HEK293T (cell line): ENCODE measurements around the gene PCDHGA12.
"Not testable (repeated sequence)": the region's sequence is repeated elsewhere in the genome, so short reads cannot be mapped to it uniquely, and the experiment has no call there.

ENCODE experiments used
- ARNT ChIP-seq: fragments of 450-650 bp; IDR thresholded peaks from 2 replicates; pipeline ENCODE4 v1.6.1; 2017; ENCODE audit warnings: mild to moderate bottlenecking
- BHLHE40 ChIP-seq: fragments of 450-650 bp; IDR thresholded peaks from 2 replicates; pipeline ENCODE4 v1.6.1; 2016; ENCODE audit warnings: mild to moderate bottlenecking, moderate library complexity, borderline replicate concordance
- CTBP1 ChIP-seq: fragments of 450-650 bp; IDR thresholded peaks from 2 replicates; pipeline ENCODE4 v1.6.1; 2016; ENCODE audit warnings: borderline replicate concordance
- ELF4 ChIP-seq: fragments of 450-650 bp; IDR thresholded peaks from 2 replicates; pipeline ENCODE4 v1.6.1; 2017; ENCODE audit warnings: antibody characterized with exemption
- FOXA1 ChIP-seq: fragments of 450-650 bp; IDR thresholded peaks from 2 replicates; pipeline ENCODE4 v1.6.1; 2016; ENCODE audit warnings: mild to moderate bottlenecking
- FOXK2 ChIP-seq: fragments of 450-650 bp; IDR thresholded peaks from 2 replicates; pipeline ENCODE4 v1.6.1; 2016; ENCODE audit warnings: mild to moderate bottlenecking
- HDGF ChIP-seq: fragments of 450-650 bp; IDR thresholded peaks from 2 replicates; pipeline ENCODE4 v1.6.1; 2017; ENCODE audit warnings: antibody characterized with exemption, borderline replicate concordance
- L3MBTL2 ChIP-seq: fragments of 450-650 bp; conservative IDR thresholded peaks from 2 replicates; pipeline ENCODE4 v1.6.1; 2016; ENCODE audit warnings: mild to moderate bottlenecking
- LEF1 ChIP-seq: fragments of 450-650 bp; IDR thresholded peaks from 2 replicates; pipeline ENCODE4 v1.6.1; 2017; ENCODE audit warnings: mild to moderate bottlenecking, borderline replicate concordance
- NFRKB ChIP-seq: fragments of 450-650 bp; IDR thresholded peaks from 2 replicates; pipeline ENCODE4 v1.6.1; 2016; ENCODE audit warnings: mild to moderate bottlenecking, moderate library complexity
- PKNOX1 ChIP-seq: fragments of 450-650 bp; IDR thresholded peaks from 2 replicates; pipeline ENCODE4 v1.6.1; 2016
- SP1 ChIP-seq: fragments of 450-650 bp; IDR thresholded peaks from 2 replicates; pipeline ENCODE4 v1.6.1; 2017
- SUZ12 ChIP-seq: fragments of 450-650 bp; IDR thresholded peaks from 2 replicates; pipeline ENCODE4 v1.6.1; 2016; ENCODE audit warnings: mild to moderate bottlenecking

- TF ChIP-seq FOXK2, NFRKB, HDGF, SP1, L3MBTL2, CTBP1, ARNT, PKNOX1, LEF1, SUZ12, BHLHE40, FOXA1, ELF4: not testable (repeated sequence)
Measured at GRCh38 chr5:141432308-141432707, 2.0 kb downstream of the PCDHGA12 start.
